ENCODE measurements around the gene TCF4. TPM values are rescaled to one million over a fixed set of nuclear protein-coding genes. Genes with fewer than 3 reads are reported as not detected.

TCF4 gene
- total and polyA plus RNA-seq, 2 donors (not counting 3 experiments of a cell fraction or from before 2014, with no cell fraction given): 183 to 390 TPM

DNA sequence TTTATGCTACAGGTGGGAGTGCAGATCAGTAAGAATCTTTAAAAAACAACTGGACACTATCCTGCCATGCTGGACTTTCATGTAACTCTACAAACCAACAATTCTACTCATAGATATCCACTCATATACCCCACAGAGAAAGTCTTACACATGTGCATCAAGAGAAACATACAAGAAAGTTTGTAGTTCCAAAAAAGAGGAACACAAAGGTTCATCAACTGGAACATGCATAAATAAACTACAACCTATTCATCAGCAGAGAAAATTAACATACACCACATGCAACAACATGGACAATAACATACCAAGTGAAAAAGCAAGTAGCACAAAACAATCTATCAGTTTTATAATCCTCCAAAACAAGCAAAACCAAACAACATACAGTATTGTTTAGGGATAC, 17.0 kb downstream of the TCF4 start:
- DNase-seq (ENCODE audit: low read depth, low spot score): no peak
- no peak for TF ChIP-seq POLR2AphosphoS5 (IDR thresholded peaks at IDR 0.05; ENCODE audit: insufficient read depth, low read depth, low read length)
- TF ChIP-seq, protein P1, sequence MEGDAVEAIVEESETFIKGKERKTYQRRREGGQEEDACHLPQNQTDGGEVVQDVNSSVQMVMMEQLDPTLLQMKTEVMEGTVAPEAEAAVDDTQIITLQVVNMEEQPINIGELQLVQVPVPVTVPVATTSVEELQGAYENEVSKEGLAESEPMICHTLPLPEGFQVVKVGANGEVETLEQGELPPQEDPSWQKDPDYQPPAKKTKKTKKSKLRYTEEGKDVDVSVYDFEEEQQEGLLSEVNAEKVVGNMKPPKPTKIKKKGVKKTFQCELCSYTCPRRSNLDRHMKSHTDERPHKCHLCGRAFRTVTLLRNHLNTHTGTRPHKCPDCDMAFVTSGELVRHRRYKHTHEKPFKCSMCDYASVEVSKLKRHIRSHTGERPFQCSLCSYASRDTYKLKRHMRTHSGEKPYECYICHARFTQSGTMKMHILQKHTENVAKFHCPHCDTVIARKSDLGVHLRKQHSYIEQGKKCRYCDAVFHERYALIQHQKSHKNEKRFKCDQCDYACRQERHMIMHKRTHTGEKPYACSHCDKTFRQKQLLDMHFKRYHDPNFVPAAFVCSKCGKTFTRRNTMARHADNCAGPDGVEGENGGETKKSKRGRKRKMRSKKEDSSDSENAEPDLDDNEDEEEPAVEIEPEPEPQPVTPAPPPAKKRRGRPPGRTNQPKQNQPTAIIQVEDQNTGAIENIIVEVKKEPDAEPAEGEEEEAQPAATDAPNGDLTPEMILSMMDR (IDR thresholded peaks at IDR 0.05; ENCODE audit: extremely low read depth in 1 of 2, insufficient read depth in 1 of 2, low read depth in 1 of 2, low read length in 2 of 2): no peak
- TF ChIP-seq FOS (IDR thresholded peaks at IDR 0.05; ENCODE audit: borderline replicate concordance, insufficient read depth, low read length): no peak
- no peak for TF ChIP-seq JUN (IDR thresholded peaks at IDR 0.05; ENCODE audit: borderline replicate concordance, insufficient read depth, insufficient read length, low read depth)
- TF ChIP-seq EZH2 (IDR thresholded peaks at IDR 0.05; ENCODE audit: borderline replicate concordance, low read depth, low read length, severe bottlenecking): no peak
- TF ChIP-seq MYC (IDR thresholded peaks at IDR 0.05; ENCODE audit: low read depth, low read length): no peak
- TF ChIP-seq, protein P2, sequence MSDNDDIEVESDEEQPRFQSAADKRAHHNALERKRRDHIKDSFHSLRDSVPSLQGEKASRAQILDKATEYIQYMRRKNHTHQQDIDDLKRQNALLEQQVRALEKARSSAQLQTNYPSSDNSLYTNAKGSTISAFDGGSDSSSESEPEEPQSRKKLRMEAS (IDR thresholded peaks at IDR 0.05; ENCODE audit: insufficient read depth, insufficient read length): no peak
- TF ChIP-seq POLR2A (IDR thresholded peaks at IDR 0.05; ENCODE audit: low read depth, low read length): no peak
- TF ChIP-seq GATA2 (IDR thresholded peaks at IDR 0.05; ENCODE audit: insufficient read depth, insufficient read length, low read depth, low read length): no peak
- Histone ChIP-seq H3K4me2 (ENCODE audit: insufficient read depth, low read length) (no peak overlapping the region), H2AFZ (ENCODE audit: low read depth, low read length) (no peak overlapping the region), H3K9ac (replicated peaks; ENCODE audit: extremely low read depth, insufficient read depth, low read length) (no peak overlapping the region), H3K4me1 (ENCODE audit: control insufficient read depth, extremely low read depth, insufficient read depth, low read length) (no peaks in the 10 kb centered on the region), H3K36me3 (ENCODE audit: control insufficient read depth in 2 of 2, extremely low read depth in 1 of 2, insufficient read depth in 2 of 2, low read length in 2 of 2) (peaks cover 1 to 4% of the 10 kb centered on the region in 2 experiments), H3K4me3 (replicated peaks in 1 of 3; ENCODE audit: insufficient read depth in 1 of 3, low read depth in 1 of 3, low read length in 3 of 3) (no peak overlapping the region), H4K20me1 (replicated peaks; ENCODE audit: control insufficient read depth, extremely low read depth, insufficient read depth, low read length) (peaks cover 4% of the 10 kb centered on the region), H3K27me3 (ENCODE audit: control insufficient read depth in 2 of 2, insufficient read depth in 2 of 2, low read length in 2 of 2) (no peaks in the 10 kb centered on the region), H3K9me3 (replicated peaks; ENCODE audit: control insufficient read depth, insufficient read depth, low read length) (no peaks in the 10 kb centered on the region), H3K9me1 (replicated peaks; ENCODE audit: control insufficient read depth, extremely low read depth, insufficient read depth, low read length) (no peaks in the 10 kb centered on the region), H3K79me2 (ENCODE audit: control insufficient read depth, insufficient read depth, low read length) (peaks cover 50% of the 10 kb centered on the region), H3K27ac (ENCODE audit: insufficient read depth, low read depth, low read length) (no peak overlapping the region)
- ChIA-PET CTCF (no interaction called here), POLR2A (no interaction called here)
- dilution Hi-C loops (cut with MboI; ENCODE audit: extremely low pct_ligation_motif_present, low sequenced_read_pairs) (no loop called here), intact Hi-C loops (cut with micrococcal nuclease) (no loop called here)
- FAIRE-seq: no peak
- BruUV-seq (replicated peaks): no TSS peak
